Ureter (tissue), 1 donor: ENCODE data around the gene USP8. TPM values are rescaled to one million over a fixed set of nuclear protein-coding genes. Genes with fewer than 3 reads are reported as not detected.
"Not testable (repeated sequence)": the region's sequence is repeated elsewhere in the genome, so short reads cannot be mapped to it uniquely, and the experiment has no call there.

Source experiments
- DNase-seq: peaks from one replicate; pipeline ENCODE4 v3.0.0-alpha.2; 2020; ENCODE audit warnings: low spot score
- total RNA-seq: library from RNA; stranded (reverse); gene quantifications from one replicate; pipeline ENCODE4 v1.2.4, GENCODE V29; 2023
- donor health status: DM: yes; HTN: yes; CAD: no.

USP8 gene
- total RNA-seq, 1 donor from 2014 or later, result 78.1 TPM

- DNase-seq, result no peak
Observed at GRCh38 chr15:50440932-50441331, 16.7 kb downstream of the USP8 start.

DNA sequence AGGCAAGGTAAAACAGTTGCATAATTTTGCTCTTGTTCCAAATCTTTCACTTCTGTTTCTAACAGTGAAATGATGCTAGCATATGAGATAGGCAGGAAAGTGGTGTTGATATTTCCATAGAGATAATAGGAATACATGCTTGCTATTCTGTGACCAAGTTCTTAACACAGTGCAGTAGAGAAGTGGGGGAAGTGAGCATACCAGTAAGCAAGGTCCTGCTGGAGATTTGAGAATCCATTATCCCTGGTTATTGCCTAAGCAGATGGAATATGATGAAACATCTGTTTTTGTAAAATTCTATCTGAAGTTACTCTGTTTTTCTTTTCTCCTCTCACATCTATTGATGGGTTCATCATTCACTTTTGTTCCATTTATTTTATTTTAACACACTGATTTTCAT is 28.7 kb downstream of the USP8 start:
- no peak for DNase-seq

DNA sequence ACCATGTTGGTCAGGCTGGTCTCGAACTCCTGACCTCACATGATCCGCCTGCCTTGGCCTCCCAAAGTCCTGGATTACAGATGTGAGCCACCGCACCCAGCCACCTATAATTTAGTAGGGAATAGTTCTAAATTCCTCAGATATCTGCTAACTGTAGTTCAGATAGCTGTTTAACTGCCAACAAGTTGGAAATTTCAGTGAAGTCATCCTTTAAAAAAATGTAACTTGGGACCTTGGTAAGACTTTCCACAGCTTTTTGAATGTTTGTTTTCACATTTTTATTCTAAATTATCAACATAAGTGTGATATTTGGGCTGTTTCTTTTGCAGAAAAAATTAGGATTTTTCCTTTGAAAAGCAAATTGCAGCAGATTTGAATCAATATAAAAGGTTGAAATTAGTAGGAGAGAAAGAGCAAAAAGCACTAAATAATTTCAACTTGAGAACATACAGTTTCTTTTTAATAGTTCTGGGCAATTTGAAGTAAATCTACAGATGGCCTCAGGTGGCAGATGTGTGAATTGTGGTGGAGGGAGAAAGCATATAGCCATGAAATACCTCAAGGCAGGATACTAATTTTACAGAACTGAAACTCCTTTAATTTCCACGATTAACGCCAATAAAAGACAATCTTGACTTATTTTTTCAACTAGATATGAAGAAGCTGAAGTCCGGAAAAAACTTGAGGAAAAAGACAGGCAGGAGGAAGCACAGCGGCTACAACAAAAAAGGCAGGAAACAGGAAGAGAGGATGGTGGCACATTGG is 34.3 kb downstream of the USP8 start:
- no peak for DNase-seq

DNA sequence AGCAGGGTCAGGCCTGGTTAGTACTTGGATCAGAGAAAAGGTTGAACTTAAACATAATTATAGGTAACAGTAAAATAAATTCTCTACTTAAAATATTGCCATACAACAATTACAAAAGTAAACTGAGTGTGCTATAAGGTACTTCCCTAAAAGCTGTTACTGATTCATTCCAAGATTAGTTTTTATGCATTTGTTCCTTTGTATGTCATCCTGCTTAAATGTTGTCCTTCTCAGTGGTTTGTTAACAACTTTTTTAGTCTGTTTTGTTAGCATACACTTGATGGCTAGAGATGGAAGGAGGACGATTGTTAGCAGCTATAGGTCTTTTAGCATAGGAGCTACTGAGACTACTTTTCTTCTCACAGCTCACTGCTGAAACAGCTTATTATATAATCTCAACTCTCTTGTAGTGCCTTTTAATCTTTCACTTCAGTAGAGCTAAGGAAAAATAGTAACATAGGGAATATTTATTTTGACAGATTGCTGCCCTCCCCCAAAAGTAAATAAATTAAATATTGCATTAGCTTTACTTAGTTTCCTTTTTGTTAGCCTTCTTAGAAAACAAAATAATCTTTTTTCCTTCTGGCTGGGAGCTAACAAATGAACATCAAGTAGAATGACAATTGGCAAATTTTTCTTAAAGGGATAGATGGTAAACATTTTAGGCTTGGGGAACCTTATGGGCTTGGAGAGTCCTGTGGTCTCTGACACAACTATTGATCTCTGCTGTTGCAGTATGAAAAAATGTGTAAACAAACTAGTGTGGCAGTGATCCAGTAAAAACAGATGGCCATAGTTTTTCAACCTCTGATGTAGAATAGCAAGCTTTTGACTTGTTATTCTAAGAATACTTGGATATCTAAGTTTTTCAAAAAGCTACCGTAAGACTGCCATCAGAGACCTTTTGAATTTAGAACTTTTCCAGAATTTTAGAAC is 39.5 kb downstream of the USP8 start:
- DNase-seq, result no peak

GRCh38 chr15:50471072-50471471 is 46.9 kb downstream of the USP8 start:
- no peak for DNase-seq

DNA sequence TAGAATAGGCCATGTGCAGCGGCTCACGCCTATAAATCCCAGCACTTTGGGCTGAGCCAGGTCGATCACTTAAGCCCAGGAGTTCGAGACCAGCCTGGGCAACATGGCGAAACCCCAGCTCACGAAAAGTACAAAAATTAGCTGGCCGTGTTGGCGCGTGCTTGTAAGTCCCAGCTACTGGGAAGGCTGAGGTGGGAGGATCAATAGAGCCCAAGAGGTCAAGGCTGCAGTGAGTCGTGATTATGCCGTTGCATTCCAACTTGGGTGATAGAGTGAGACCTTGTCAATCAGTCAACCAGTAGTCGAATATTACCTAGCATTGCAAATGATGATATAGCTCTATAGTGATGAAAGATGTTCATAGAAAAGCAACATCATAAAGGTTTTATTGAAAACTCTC is 51.9 kb downstream of the USP8 start:
- no peak for DNase-seq

DNA sequence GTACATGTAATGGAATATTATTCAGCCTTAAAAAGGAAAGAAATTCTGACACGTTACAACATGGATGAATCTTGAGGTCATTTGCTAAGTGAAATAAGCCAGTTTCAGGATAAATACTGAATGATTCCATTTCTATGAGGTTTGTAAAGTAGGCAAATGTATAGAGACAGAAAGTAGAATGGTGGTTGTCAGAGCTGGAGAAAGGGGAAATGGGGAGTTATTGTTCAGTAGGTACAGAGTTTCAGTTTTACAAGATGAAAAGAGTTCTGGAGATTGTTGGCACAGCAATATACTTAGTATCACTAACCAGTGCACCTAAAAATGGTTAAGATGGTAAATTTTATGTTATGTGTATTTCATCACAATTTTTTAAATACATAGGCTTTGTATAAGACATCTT is 60.6 kb downstream of the USP8 start:
- DNase-seq, result no peak

DNA sequence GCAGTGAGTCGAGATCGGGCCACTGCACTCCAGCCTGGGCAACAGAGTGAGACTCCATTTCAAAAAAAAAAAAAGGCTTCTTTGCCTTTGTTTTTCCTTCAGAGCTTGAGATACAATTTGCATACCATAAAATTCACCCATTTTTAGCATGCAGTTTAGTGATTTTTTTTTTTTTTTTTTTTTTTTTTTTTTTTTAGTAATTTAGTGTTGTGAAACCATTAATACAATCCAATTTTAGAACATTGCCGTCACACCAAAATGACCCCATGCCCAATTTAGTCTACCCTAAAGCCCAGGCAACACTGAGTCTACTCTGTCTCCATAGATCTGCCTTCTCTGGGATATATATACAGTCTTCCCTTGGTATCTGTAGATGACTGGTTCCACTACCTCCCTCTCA is 61.2 kb downstream of the USP8 start:
- DNase-seq, result no peak

GRCh38 chr15:50487287-50487686 is 63.1 kb downstream of the USP8 start:
- no peak for DNase-seq

DNA sequence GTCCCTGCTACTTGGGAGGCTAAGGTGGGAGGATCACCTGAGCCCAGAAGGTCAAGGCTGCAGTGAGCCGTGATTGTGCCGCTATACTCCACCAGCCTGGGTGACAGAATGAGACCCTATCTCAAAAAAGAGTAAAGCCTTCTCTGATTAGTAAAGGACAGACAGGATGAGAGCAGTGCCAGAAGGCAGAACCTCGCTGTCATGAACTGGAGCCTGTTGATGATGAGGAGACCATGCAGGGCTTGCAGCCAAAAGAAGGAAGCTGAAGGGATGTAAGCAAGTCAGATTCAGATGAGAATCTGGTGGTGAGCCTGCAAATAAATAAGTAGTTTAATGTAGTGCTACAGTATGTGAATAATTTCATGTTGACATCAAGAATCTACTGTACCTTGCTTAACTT is 69.4 kb downstream of the USP8 start:
- no peak for DNase-seq

GRCh38 chr15:50494547-50494946 is 70.3 kb downstream of the USP8 start:
- DNase-seq, result not testable (repeated sequence)

DNA sequence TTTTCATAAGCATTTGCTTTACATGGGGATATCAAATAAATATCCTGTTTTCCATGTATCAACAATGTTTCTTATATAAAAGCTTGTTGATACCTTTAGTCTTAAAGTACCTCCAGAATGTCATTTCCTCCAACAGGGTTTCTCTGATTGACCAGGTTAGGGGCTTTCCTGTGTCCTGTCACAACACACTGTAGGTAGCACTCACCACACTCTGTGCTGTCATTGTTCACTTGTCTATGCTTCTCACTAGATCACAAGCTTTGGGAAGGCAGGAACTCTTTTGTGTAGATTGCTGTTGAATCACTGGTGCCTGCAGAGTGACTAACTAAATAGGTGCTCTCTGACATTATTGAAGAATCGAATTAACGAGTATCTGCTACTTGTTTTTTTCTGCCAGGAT is 72.5 kb downstream of the USP8 start:
- no peak for DNase-seq

DNA sequence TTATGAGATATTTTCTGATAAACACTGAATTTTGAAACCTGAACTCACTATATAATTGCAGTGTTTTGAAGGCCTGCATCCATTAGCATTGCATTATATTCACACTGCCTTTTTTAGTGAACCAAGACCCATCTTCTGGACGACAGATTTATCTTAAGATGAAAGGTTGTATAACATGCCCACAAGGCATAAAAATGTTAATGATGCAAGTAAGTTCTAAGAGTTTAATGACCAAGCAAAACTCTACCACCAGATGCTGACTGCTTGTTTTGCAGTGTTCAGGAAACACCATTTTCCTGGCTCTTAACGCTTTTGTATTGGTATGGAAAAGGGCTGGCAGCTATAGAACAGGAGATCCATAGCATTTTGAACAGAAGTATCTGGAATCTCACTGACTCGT is 76.1 kb downstream of the USP8 start:
- no peak for DNase-seq

- DNase-seq, result no peak
Observed at GRCh38 chr15:50501815-50502214, 77.6 kb downstream of the USP8 start.

- DNase-seq, result no peak
Observed at GRCh38 chr15:50503144-50503543, 78.9 kb downstream of the USP8 start.

DNA sequence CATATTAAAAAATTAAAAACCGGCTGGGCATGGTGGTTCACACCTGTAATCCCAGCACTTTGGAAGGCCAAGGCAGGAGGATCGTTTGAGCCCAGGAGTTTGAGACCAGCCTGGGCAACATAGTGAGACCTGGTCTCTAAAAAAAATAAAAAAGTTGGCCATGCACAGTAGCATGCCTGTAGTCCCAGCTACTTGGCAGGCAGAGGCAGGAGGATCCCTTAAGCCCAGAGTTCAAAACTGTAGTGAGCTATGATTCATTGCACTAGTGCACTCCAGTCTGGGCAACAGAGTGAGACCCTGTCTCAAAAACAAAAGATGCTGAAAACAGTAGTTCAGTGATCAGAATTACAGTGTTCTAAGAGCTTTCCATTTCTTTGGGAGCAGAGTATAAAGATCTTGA is 81.5 kb downstream of the USP8 start:
- DNase-seq, result not testable (repeated sequence)

GRCh38 chr15:50506121-50506520 is 81.9 kb downstream of the USP8 start:
- no peak for DNase-seq

- DNase-seq, result no peak
Observed at GRCh38 chr15:50513001-50513400, 88.8 kb downstream of the USP8 start.

DNA sequence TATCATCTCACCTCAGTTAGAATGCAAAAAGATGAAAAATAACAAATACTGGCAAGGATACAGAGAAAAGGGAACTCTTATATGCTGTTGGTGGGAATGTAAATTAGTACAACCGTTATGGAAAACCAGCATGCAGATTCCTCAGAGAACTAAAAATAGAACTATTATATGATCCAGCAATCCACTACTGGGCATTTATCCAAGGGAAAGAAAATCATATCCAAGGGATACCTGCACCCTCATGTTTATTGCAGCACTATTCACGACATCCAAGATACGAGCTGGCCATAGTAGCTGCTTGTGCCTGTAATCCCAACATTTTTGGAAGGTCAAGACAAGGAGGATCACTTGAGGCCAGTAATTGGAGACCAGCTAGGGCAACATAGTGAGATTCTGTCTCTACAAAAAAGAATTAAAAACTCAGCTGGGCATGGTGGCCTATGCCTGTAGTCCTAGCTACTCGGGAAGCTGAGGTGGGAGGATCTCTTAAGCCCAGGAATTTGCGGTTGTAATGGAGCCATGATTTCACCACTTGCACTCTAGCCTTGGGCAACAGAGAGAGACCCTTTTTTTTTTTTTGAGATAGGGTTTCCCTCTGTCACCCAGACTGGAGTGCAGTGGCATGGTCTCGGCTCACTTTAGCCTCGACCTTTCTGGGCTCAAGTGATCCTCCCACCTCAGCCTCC is 95.7 kb downstream of the USP8 start:
- DNase-seq, result no peak

GRCh38 chr15:50523851-50524251 is 99.6 kb downstream of the USP8 start:
- no peak for DNase-seq

DNA sequence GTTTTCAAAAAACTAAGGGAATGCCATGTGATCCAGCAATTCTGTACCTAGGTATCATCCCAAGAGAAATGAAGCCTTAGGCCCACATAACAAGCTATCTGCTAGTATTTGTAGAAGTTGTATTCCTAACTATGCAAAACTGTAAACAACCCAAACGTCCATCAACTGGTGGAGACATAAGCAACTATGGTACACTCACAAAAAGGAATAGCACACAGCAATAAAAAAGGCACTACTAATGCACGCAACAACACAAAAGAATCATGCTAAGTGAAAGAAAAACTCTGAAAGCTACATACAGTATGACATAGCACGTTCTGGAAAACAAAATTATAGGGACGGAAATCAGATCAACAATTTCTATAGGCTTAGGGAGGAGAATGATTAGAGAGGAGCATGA is 107.0 kb downstream of the USP8 start:
- no peak for DNase-seq

GRCh38 chr15:50531766-50532165 is 107.6 kb downstream of the USP8 start:
- DNase-seq, result no peak

DNA sequence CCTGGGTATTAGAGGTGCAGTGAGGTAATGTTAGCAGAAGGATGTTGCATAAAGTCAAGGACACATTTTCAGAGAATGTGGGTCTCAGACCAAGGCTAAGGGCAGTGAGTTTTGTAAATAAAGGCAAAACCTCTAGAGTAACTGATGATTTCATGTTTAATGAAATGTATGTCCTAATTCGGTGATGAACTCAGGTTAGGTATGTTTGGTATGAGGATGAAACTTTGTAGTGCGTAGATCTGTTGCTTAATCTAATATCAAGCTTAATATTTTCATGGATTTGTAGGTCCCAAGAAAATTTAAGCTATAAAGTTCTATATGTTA is 118.6 kb downstream of the USP8 start:
- DNase-seq, result no peak
